ENCODE results near the gene MYO5B.
"Not testable (repeated sequence)": the region's sequence is repeated elsewhere in the genome, so short reads cannot be mapped to it uniquely, and the experiment has no call there.

MYO5B gene

DNA sequence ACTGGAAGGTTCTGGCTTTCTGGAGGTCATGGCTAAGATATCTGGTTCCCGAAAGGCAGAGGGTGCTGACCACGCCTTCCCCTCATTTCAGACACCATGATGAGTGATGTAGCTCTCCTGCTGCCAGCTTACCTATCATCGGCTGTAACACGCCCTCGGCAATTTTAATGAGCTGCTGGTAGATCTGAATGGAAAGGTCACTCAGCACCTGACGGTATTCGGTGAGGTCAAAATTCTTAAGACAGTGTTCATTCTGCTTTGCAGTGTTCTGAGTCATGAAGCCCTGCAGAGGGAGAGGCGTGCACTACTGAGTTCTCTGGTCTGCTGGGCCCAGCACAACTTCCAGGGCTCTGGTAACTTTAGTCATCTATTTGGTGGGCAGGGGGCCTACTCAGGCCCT, 355.9 kb downstream of the MYO5B start:
- DNase-seq, result no peak
- intact Hi-C loops (cut with DNase I), result no loop called here

GRCh38 chr18:49838381-49838780, 356.6 kb downstream of the MYO5B start:
- no peak for DNase-seq

GRCh38 chr18:49837889-49838288, 357.1 kb downstream of the MYO5B start:
- intact Hi-C loops (cut with DNase I), result no loop called here
- DNase-seq, result no peak

More at GRCh38 chr18:49838381-49838780, 356.6 kb downstream of the MYO5B start:
- intact Hi-C loops (cut with DNase I), result no loop called here

GRCh38 chr18:49837316-49837835, 357.6 kb downstream of the MYO5B start:
- intact Hi-C loops (cut with DNase I), result not testable (repeated sequence)

DNA sequence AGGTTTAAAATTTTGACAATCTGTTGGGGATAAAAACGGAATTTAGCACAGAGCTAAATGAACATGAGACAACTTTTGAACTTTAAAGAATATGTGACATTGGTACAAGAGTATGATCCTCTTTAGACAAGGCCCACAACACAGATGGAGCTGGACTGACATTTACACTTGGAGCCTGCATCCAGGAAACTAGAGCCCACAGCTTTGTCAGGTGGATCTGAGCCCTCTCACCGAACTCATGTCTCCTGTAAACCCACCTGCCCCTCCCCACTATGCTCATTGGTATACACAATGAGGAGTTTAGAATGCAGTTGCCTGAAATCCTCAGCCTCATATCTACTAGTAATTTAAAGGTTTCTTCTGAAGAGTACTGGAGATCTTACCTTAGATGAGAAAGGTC, 359.5 kb downstream of the MYO5B start:
- DNase-seq, result no peak
- intact Hi-C loops (cut with DNase I), result no loop called here

More at GRCh38 chr18:49837316-49837835, 357.6 kb downstream of the MYO5B start:
- DNase-seq, result not testable (repeated sequence)

GRCh38 chr18:49834258-49834657, 360.7 kb downstream of the MYO5B start:
- DNase-seq, result no peak
- intact Hi-C loops (cut with DNase I), result no loop called here

DNA sequence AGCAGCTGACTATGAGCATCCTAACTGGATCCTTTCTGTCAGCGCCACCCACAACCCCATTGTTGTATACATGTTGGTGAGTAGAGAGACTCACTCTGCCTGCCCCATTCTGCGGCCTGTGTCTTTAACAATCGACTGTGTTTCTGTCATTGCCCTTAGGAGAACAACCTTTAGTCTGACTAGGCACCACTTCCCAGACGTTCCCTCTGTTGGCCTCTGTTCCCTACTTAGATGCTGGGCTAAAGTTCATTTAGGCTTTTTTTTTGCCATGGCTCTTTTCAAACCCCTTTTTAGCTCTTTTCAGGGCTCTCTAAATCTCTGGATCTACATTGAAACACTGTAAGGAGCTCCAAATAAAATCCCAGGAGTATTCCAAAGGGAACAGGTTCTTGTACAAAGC, 361.1 kb downstream of the MYO5B start:
- intact Hi-C loops (cut with DNase I), result no loop called here
- no peak for DNase-seq

DNA sequence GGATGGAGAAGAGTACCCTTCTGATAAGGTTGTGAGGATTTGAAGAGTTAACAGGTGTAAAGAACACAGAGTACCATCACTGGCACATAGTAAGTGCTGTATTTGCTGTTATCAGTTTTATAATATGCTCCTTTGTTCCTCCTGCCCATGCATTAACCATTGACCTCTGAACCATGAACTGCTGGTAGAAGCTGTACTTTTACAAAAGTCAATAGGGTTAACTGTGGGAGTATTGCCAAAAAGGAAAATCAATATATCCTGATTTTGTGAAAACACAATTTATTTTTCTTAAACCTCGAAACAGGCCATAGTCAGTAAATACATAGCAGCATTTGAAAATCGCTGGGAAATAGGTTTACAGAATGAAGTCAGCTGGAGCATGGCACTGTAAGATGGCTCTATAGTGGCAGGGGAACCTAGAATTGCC, 362.7 kb downstream of the MYO5B start:
- intact Hi-C loops (cut with DNase I), result no loop called here
- no peak for DNase-seq

- intact Hi-C loops (cut with DNase I), result no loop called here
- DNase-seq, result no peak
These were observed 367.0 kb downstream of the MYO5B start for GRCh38 chr18:49827996-49828395.

DNA sequence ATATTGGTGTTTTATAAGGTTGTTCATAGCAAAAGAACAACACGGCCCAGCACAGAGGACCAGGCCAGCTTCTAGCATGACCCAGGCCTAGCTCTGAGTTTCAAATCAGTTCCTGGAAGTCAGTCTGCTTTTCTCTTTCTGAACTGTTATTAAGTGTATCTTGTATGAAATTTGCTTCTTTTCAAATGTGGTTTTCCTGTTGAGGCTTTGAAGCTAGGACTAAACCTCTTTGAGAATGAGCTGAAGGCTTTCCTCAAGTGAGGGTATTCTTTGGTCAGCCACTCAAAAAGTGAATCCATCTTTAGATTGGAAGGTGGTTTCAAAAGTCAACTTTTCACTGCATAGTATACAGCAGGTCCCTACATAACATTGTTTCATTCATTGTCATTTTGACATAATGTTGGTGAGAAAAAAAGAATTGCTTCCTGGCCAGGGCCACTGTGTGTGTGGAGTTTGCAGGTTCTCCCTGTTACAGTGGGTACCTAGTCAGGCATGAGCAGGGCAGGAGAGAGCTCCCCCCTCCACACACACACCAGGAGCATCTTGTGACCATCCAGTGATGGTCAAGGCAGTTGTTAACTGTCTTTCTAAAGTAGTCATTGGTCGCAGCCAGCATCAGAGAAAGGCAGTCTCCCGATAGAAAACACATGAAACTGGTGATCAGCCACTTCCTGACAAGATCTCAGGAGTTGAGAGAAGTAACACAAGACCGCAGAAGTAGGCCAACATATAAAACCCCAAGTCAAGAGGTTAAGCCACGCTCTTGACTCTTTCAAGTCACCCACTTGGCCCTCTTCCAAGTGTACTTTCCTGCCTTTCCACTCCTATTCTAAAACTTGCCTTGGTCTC, 374.9 kb downstream of the MYO5B start:
- intact Hi-C loops (cut with DNase I), result no loop called here
- no peak for DNase-seq

GRCh38 chr18:49819071-49819662, 375.8 kb downstream of the MYO5B start:
- intact Hi-C loops (cut with DNase I), result no loop called here

GRCh38 chr18:49817947-49818346, 377.0 kb downstream of the MYO5B start:
- intact Hi-C loops (cut with DNase I), result no loop called here
- no peak for DNase-seq

More at GRCh38 chr18:49819071-49819662, 375.8 kb downstream of the MYO5B start:
- peak in 14 of 42 donors; percentile 15 to 66 (median 38) for DNase-seq

DNA sequence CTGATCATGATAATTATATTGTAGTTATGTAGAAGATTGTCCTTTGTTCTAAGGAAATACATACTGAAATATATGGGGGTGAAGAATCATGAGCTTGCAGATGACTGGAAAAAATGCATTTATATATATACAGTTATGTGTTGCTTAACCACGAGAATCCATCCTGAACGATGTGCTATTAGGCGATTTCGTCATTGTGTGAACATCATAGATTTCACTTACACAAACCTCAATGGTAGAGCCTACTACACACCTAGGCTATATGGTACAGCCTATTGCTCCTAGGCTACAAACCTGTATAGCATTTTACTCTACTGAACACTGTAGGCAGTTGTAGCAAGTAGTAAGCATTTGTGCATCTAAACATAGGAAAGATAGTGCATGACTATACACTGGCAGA, 379.0 kb downstream of the MYO5B start:
- no peak for DNase-seq
- intact Hi-C loops (cut with DNase I), result no loop called here

DNA sequence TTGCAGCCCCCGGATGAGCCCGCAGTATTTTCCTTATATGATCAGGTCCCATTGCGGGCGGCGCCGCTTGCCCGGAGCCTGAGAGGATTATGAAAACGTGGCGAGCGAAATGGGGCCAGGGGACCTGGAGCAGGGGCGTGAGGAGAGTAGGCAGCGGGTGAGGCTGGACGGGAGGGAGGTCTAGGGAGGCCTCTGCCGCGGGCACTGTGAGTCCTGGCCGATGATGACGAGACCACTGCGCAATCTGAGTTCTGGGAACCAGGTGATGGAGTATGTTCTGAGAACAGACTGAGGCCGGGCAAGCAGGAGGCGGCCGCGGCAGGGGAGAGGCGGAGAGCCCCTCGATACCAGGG, 380.8 kb downstream of the MYO5B start:
- peak in 16 of 42 donors; percentile 23 to 76 (median 54) for DNase-seq
- intact Hi-C loops (cut with DNase I), result no loop called here

GRCh38 chr18:49813319-49814146, 381.4 kb downstream of the MYO5B start, which contains the start of gene ACAA2:
TSS of gene ACAA2 (minus strand) at chr18:49813533. CDS start at chr18:49813484, 49 bp downstream.
- DNase-seq, result peak; percentile 60 to 95 (median 88)
- intact Hi-C loops (cut with DNase I), result no loop called here

DNA sequence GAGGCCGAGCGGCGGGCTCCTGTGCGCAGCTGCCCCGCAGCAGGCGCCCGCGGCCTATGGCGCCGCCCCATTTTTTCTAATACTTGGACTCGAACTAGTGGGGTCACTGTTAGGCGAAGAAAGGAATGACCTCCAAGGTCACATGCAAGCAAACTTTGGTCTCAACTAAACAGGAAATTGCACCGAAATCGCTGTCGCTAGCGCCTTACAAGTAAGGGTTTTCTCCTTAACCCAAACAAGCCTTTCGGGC, 382.0 kb downstream of the MYO5B start:
- intact Hi-C loops (cut with DNase I), result no loop called here
- peak in 36 of 42 donors; percentile 4 to 63 (median 31) for DNase-seq

DNA sequence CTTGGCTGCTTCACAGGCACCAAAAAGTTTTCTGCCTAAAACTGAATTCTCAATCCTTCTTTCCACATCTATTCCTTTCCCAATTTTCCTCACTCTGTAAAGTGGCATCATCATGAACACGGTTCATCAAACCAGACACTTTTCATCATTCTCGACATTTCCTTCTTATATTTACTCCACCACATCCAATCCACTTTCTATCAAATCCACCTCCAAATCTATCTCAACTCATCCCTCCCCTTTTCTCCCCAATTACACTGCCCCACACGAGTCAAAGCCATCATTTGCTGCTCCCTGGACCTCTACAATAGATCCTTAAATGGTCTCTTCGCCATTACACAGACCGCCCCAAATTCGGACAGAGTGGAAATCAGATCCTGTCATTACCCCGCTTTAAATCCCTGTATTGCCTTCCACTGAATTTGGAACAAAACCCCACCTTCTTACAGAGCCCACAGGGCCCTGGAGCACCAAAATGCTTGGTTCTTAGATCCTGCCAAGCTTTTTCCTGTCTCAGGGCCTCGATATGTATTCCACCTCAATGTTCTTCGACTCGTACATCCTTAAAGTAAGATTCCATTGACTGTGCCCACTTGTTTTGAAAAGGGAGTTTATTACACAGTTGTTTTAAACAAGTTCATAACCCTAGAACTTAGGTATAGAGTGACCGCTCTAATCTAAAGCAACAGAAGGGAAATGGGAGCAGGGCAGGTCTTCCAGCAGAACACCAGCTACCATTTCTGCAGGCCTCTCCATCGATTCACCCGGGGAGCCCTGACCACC, 382.5 kb downstream of the MYO5B start:
- DNase-seq, result no peak

DNA sequence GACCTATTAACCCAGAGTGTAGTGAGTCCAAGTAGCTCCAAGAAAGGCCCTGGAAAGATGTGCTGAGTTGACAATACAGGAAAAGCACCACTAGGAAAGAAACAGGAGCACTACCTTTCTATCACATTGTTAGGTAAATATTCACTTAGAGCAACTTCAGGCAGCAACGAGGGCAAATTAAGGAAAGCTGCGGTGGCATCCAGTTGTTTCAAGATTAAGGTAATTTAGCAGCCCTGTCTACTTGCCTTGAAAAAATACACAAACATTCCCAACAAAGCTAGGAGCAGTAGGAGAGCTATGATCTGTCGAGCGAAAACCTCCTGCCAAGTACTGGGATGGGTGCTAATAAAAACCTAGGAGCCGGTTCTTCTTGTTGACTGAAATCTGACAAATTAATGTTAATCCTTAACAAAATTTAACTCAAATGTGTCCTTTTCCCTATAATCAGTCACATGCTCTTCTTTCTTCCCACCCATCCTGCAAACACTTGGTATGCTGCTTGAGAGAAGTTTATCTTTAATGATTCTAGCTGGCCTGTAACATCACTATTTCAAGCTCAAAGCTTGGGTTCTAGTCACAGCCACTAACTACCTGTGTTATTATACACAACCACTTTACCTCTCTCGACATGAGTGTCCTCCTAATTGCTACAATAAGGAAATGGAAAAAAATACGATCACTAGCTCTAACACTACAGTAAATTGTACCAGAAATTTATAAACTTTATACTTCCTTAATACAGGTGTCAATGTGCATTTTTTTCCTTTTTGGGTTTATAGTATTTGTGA, 383.6 kb downstream of the MYO5B start:
- intact Hi-C loops (cut with DNase I), result no loop called here

More for the DNA sequence above, 382.5 kb downstream of the MYO5B start:
- intact Hi-C loops (cut with DNase I), result no loop called here

More for the DNA sequence above, 383.6 kb downstream of the MYO5B start:
- no peak for DNase-seq

All from head of caudate nucleus (tissue), 42 donors.